ENCODE results near the gene PAX3. TPM values are rescaled to one million over a fixed set of nuclear protein-coding genes. Genes with fewer than 3 reads are reported as not detected.
"Not testable (repeated sequence)": the region's sequence is repeated elsewhere in the genome, so short reads cannot be mapped to it uniquely, and the experiment has no call there.

Gene PAX3
- polyA plus RNA-seq, 4 donors: 0.06 TPM; not detected in 3

DNA sequence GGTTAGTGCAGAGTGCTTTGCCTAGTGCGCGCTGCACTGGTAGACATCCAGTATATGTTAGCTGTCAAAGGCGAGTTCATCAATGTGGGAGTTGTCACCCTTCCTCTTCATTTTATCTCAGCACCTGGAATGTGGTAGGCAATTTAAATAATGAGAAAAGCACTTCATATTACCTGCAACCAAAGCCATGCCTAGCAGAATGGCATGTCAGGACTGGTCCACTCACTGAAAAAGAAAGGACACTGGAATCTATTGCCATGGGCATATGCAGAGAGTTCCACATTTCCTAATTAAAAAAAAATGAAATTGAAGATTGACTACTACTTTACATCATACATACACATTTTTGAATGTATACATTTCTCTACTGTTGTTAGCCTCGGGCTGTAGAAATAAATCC lies 139.6 kb downstream of the PAX3 start:
- H3K4me1 ChIP-seq (ENCODE audit: control insufficient read depth in 3 of 3, insufficient read depth in 2 of 3, low read depth in 1 of 3, low read length in 2 of 3): no peaks in the 10 kb centered on the region
- no peaks in the 10 kb centered on the region for H3K36me3 ChIP-seq (ENCODE audit: control insufficient read depth in 3 of 3, insufficient read depth in 2 of 3, low read depth in 1 of 3, low read length in 3 of 3)
- no peaks in the 10 kb centered on the region for H3K9me3 ChIP-seq (ENCODE audit: control insufficient read depth in 2 of 2, insufficient read depth in 1 of 2, low read depth in 1 of 2, low read length in 1 of 2)
- WGBS, 3 donors: 81 to 91% (median 89%) methylated on average over 4 of the region's 4 CpGs
- DNase-seq (no peak), FAIRE-seq (no peak)
- H3K27ac ChIP-seq (ENCODE audit: low read depth in 1 of 3, low read length in 2 of 3): no peak overlapping the region
- H3K4me3 ChIP-seq (ENCODE audit: low read depth in 1 of 3, low read length in 3 of 3): no peak overlapping the region
- no peaks in the 10 kb centered on the region for H3K27me3 ChIP-seq (ENCODE audit: control insufficient read depth in 3 of 3, insufficient read depth in 3 of 3, low read length in 3 of 3)

DNA sequence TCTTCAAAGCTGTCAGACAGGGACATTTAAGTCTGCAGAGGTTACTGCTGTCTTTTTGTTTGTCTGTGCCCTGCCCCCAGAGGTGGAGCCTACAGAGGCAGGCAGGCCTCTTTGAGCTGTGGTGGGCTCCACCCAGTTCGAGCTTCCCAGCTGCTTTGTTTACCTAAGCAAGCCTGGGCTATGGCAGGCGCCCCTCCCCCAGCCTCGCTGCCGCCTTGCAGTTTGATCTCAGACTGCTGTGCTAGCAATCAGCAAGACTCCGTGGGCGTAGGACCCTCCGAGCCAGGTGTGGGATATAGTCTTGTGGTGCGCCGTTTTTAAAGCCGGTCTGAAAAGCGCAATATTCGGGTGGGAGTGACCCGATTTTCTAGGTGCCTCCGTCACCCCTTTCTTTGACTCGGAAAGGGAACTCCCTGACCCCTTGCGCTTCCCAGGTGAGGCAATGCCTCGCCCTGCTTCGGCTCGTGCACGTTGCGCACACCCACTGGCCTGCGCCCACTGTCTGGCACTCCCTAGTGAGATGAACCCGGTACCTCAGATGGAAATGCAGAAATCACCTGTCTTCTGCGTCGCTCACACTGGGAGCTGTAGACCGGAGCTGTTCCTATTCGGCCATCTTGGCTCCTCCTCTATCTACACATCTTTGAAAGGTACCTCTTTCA lies 143.7 kb downstream of the PAX3 start:
- not testable (repeated sequence) for H3K27ac ChIP-seq (ENCODE audit: low read depth in 1 of 3, low read length in 2 of 3); FAIRE-seq; H3K27me3 ChIP-seq (ENCODE audit: control insufficient read depth in 3 of 3, insufficient read depth in 3 of 3, low read length in 3 of 3); H3K4me1 ChIP-seq (ENCODE audit: control insufficient read depth in 3 of 3, insufficient read depth in 2 of 3, low read depth in 1 of 3, low read length in 2 of 3); DNase-seq; H3K4me3 ChIP-seq (ENCODE audit: low read depth in 1 of 3, low read length in 3 of 3); H3K36me3 ChIP-seq (ENCODE audit: control insufficient read depth in 3 of 3, insufficient read depth in 2 of 3, low read depth in 1 of 3, low read length in 3 of 3); H3K9me3 ChIP-seq (ENCODE audit: control insufficient read depth in 2 of 2, insufficient read depth in 1 of 2, low read depth in 1 of 2, low read length in 1 of 2)
- 36 to 41% (median 37%) methylated on average over 17 to 27 of the region's 27 CpGs for WGBS, 3 donors

Other genes with a start within 250 kb of the PAX3 start
- gene SGPP2, start 125.5 kb upstream of the PAX3 start, polyA plus RNA-seq: 10 to 100 TPM in 2 of 4 donors, 1 to 10 TPM in 2; 4.0 to 19.1 (median 8.1) TPM